GM12873 (cell line): ENCODE measurements around the gene SERPINE3.

ENCODE experiments used
- TF ChIP-seq, protein P1 (sequence below): IDR thresholded peaks from 2 replicates; pipeline ENCODE4 v1.5.1; 2012; ENCODE audit warnings: low read depth, mild to moderate bottlenecking, moderate library complexity, low read length, control low read depth; ENCODE audit not compliant: insufficient read depth; ENCODE audit errors: missing control alignments

Gene SERPINE3

DNA sequence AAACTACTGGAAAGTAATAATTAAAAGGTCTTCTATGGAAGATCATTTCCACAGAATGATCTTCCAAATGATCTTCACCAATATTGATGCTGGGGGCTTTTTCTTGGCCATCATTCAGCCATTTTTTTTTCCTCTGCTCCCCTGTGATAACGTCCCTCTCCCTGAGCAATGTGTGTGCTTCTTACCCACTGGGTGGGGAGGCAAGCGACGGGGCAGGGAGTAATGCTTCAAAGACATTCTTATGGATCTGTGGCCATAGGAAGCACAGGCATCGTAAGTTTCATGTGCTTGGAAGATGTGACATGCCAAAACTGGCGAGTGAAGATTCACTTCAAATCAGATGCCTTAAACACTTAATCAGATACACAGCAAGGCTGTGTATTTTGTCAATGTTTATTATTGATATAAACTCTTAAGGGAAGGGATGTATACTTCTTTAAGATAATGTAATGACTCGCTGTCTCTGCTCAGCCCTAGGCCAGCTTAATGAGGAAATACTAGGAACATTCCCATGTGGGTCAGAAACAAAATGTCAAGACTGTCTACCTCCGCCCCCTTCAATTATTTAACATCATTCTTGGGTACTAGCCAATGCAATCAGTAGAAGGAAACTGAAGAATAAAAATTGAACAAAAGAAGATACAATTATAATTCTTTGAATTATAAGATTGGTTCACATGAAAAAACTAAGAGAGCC lies 34.1 kb upstream of the SERPINE3 start:
- TF ChIP-seq, protein P1, sequence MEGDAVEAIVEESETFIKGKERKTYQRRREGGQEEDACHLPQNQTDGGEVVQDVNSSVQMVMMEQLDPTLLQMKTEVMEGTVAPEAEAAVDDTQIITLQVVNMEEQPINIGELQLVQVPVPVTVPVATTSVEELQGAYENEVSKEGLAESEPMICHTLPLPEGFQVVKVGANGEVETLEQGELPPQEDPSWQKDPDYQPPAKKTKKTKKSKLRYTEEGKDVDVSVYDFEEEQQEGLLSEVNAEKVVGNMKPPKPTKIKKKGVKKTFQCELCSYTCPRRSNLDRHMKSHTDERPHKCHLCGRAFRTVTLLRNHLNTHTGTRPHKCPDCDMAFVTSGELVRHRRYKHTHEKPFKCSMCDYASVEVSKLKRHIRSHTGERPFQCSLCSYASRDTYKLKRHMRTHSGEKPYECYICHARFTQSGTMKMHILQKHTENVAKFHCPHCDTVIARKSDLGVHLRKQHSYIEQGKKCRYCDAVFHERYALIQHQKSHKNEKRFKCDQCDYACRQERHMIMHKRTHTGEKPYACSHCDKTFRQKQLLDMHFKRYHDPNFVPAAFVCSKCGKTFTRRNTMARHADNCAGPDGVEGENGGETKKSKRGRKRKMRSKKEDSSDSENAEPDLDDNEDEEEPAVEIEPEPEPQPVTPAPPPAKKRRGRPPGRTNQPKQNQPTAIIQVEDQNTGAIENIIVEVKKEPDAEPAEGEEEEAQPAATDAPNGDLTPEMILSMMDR: no peak

DNA sequence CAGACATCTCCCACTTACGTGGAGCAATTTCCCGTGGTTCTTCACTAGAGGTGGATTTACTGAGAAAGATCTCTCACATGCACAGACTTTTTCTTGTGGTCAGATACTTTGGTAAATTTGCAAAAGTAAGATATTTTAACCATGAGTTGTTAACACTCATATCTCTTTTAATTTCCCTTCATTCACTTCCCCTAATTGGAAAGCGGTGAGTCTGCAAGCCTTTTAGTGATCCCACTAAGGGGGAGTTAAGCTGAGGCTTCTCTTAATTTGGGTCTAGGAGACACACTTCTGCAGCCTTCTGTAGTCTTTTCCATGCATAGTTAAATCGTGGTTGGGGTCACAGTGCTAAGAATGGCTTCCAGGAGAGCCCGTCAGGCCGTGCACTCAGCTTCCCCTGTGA lies 30.7 kb upstream of the SERPINE3 start:
- TF ChIP-seq, protein P1: no peak

DNA sequence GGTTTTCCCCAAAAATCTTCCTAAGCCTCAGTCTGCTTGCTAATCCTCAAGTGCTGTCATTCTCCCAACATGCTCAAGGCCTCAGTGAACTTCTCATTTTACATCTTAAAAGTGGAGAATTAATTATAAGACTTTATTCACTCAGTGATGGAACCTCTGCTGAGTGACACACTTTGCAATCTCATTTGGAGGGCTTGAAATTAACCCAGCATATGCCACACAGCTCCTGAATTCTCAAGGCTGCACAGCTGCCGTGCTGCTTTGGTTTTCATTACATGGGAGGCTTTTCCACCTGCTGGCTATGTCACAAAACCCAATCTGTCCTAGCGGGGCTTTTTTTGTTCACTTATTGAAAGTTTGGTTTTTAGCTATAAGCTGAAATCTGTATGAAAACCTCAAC lies 28.3 kb upstream of the SERPINE3 start:
- TF ChIP-seq, protein P1: no peak

DNA sequence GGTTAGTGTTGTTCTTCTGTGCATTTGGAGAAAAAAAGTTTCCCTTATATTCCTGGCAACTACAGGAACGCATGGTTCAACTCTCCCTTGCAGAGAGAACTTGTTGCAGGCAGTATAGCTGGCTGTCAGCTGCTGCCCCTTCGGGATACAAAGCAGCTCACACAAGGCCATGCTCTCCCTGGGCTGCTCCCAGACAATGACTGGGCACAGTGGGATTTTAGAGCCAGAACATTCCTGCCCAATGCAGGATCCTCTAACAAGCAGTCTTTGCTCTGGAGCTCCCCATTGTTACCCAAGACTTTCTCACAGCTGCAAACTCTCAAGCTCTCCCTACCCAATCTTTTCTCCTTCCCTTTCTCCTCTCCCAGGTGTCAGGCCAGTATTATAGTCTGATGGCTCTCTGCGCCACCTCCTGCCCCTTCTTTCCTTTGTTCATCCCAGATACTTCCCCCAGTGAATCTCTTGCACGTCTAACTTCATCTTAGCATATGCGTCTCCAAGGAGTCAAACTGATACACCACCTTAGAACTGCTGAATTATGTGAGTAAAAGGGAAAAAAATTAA lies 27.5 kb upstream of the SERPINE3 start:
- TF ChIP-seq, protein P1: no peak

DNA sequence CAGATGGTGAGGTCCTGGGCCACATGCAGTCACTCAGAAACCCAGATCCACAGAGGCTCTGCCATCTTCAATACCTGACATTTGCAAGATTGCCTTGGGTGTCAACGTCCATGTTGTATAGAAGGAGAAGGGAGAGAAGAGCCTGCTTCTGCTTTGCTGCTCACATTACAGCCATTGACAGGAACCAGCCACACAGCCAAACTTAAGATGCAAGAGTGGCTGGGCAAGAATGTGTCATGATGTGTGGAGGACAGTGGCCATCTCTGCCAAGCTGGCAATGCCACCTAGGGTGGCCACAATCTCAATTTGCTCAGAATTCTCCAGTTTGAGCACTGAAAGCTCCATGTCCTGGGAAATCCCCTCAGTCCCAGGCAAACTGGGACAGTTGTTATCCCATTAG lies 25.9 kb upstream of the SERPINE3 start:
- TF ChIP-seq, protein P1: no peak

DNA sequence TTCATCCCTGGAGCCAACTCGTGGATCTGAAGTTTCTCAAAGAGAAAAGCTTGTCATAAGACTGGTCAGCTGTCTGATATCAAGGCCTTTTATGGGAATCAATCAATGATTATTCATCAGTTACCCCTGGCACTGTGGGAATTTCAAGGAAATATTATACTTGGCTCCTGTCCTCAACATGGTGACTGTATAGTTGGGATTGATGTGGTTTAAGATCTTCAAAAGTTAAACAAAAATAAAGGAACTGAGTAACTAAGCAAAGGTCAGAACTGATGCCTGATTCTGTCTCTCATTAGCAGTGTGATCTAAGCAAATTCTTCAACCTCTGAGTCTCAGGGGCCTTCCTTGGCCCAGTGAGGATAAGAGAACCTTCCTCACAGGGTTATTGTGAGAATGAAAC lies 22.2 kb upstream of the SERPINE3 start:
- TF ChIP-seq, protein P1: no peak

DNA sequence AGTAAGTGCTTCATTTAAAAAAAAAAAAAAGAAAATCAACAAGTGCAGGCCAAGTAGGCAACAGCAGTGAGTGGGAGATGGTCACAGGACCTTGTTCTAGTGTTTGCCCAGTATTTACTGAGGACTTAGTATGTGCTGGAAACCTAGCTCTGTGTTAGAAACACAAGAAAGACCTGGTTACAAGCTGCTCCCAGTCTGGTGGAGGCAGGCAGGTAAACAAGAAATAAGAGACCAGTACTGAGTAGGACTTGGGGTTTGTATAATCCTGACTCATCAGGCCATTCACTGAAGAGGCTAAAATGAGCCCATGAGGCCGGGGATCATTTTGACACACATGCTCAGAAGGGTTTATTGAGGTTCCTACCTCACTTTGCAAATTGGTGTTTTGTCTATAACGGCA lies 21.5 kb upstream of the SERPINE3 start:
- TF ChIP-seq, protein P1: no peak
